Lower lobe of right lung (tissue), 2 donors: ENCODE data around the gene MRPS33. TPM values are rescaled to one million over a fixed set of nuclear protein-coding genes. Genes with fewer than 3 reads are reported as not detected.
"Not testable (repeated sequence)": the region's sequence is repeated elsewhere in the genome, so short reads cannot be mapped to it uniquely, and the experiment has no call there.

ENCODE experiments used
- ATAC-seq, 2 donors: fragments of 200-7000 bp; cut with Tn5 transposase; one replicate each; pipeline ENCODE4 v1.9.1; 2020 to 2022; ENCODE audit warnings: mild to moderate bottlenecking in 2 of 2, moderate library complexity in 2 of 2
- DNase-seq: peaks from one replicate; pipeline ENCODE4 v3.0.0-alpha.2; 2020
- H3K27ac ChIP-seq: fragments of 200-600 bp; one replicate; pipeline ENCODE4 v1.8.0; 2022
- H3K27me3 ChIP-seq: fragments of 200-600 bp; one replicate; pipeline ENCODE4 v1.8.0; 2022; ENCODE audit warnings: low read depth
- H3K36me3 ChIP-seq: fragments of 200-600 bp; one replicate; pipeline ENCODE4 v1.8.0; 2022; ENCODE audit warnings: mild to moderate bottlenecking
- H3K4me1 ChIP-seq: fragments of 200-600 bp; one replicate; pipeline ENCODE4 v1.8.0; 2022
- H3K4me3 ChIP-seq: fragments of 200-600 bp; one replicate; pipeline ENCODE4 v1.8.0; 2022; ENCODE audit warnings: mild to moderate bottlenecking
- H3K9me3 ChIP-seq: fragments of 200-600 bp; one replicate; pipeline ENCODE4 v1.8.0; 2022
- CTCF ChIP-seq: fragments of 200-600 bp; IDR thresholded peaks from one replicate; pipeline ENCODE4 v1.8.0; 2022; ENCODE audit warnings: antibody characterized with exemption, mild to moderate bottlenecking
- intact Hi-C: fragments of 100-400 bp; cut with DNase I; formaldehyde crosslinking; loops from one replicate; pipeline ENCODE4 v1.11.0; 2022
- total RNA-seq: library from RNA; stranded (reverse); fragmentation: NEBNext Ultra II Directional; extraction: Animal tissue kit (Norgen Biotek cat#: 25700); gene quantifications from one replicate; pipeline ENCODE4 v1.2.1, GENCODE V29; 2021
- donor health status: DM: no; HTN: yes; CAD: no; lungs with severe emphysema.

Gene MRPS33
- total RNA-seq, 1 donor from 2014 or later, result 34.6 TPM

GRCh38 chr7:140961117-140961516 is 53.6 kb downstream of the MRPS33 start:
- no peaks in the 10 kb centered on the region for H3K36me3 ChIP-seq
- H3K4me1 ChIP-seq, result no peaks in the 10 kb centered on the region
- no peaks in the 10 kb centered on the region for H3K27me3 ChIP-seq
- no peak for DNase-seq
- H3K9me3 ChIP-seq, result no peaks in the 10 kb centered on the region
- intact Hi-C loops, result no loop called here
- no peak overlapping the region for H3K27ac ChIP-seq
- TF ChIP-seq CTCF, result no peak
- H3K4me3 ChIP-seq, result no peak overlapping the region
- no peak for ATAC-seq

GRCh38 chr7:140956997-140957396 is 57.8 kb downstream of the MRPS33 start:
- DNase-seq, H3K27ac ChIP-seq, H3K36me3 ChIP-seq, H3K27me3 ChIP-seq, H3K4me3 ChIP-seq, H3K4me1 ChIP-seq, ATAC-seq, H3K9me3 ChIP-seq, intact Hi-C loops: not testable (repeated sequence)

Other genes starting within 250 kb of the MRPS33 start
- 43.0 TPM for gene BRAF, start 90.0 kb downstream of the MRPS33 start, total RNA-seq
- gene TMEM178B, start 59.1 kb upstream of the MRPS33 start, total RNA-seq, result 0.18 TPM